HG02588 (cell line): ENCODE data around the gene TINAGL1.
A peak's percentile ranks its signal among the peaks of the same experiment; 100 is the strongest.

Experiments used
- ATAC-seq: cut with Tn5 transposase; IDR thresholded peaks from one replicate; pipeline ENCODE4 v1.9.1; 2021; ENCODE audit warnings: mild to moderate bottlenecking, moderate library complexity; ENCODE audit not compliant: unreplicated experiment

The TINAGL1 gene

GRCh38 chr1:31605908-31606427 lies 29.7 kb downstream of the TINAGL1 start:
- ATAC-seq = peak; percentile 67

GRCh38 chr1:31607360-31607759 lies 31.0 kb downstream of the TINAGL1 start:
- no peak for ATAC-seq

- ATAC-seq = no peak
Measured at GRCh38 chr1:31609514-31610118, 33.3 kb downstream of the TINAGL1 start.

GRCh38 chr1:31614414-31615005 lies 38.2 kb downstream of the TINAGL1 start:
- no peak for ATAC-seq

GRCh38 chr1:31615414-31615813 lies 39.1 kb downstream of the TINAGL1 start:
- ATAC-seq = no peak

- ATAC-seq = no peak
Measured at GRCh38 chr1:31615939-31616338, 39.6 kb downstream of the TINAGL1 start.

GRCh38 chr1:31617218-31617915 lies 41.1 kb downstream of the TINAGL1 start, which contains the start of gene HCRTR1:
TSS of gene HCRTR1 (plus strand) at chr1:31617689. CDS start at chr1:31619193, 1,504 bp downstream.
- no peak for ATAC-seq

- no peak for ATAC-seq
Measured at GRCh38 chr1:31617916-31618746, 41.8 kb downstream of the TINAGL1 start.

- ATAC-seq = no peak
Measured at GRCh38 chr1:31618916-31619846, 42.9 kb downstream of the TINAGL1 start.

- no peak for ATAC-seq
Measured at GRCh38 chr1:31620631-31621497, 44.5 kb downstream of the TINAGL1 start.

- ATAC-seq = no peak
Measured at GRCh38 chr1:31621498-31621820, 45.1 kb downstream of the TINAGL1 start.

- ATAC-seq = no peak
Measured at GRCh38 chr1:31621847-31622730, 45.8 kb downstream of the TINAGL1 start.

- ATAC-seq = no peak
Measured at GRCh38 chr1:31623365-31623764, 47.0 kb downstream of the TINAGL1 start.

GRCh38 chr1:31624309-31624708 lies 48.0 kb downstream of the TINAGL1 start:
- no peak for ATAC-seq

- no peak for ATAC-seq
Measured at GRCh38 chr1:31624731-31625514, 48.6 kb downstream of the TINAGL1 start.

- ATAC-seq = no peak
Measured at GRCh38 chr1:31625561-31626222, 49.4 kb downstream of the TINAGL1 start.
